Upper lobe of left lung (tissue), 4 donors: ENCODE data around the gene TPP2.

Source experiments
- CTCF ChIP-seq, 6 experiments: fragments of 450-650 bp in 4 of 6; fragments of 200-600 bp in 2 of 6; sonication (generic) in 2 of 6; IDR thresholded peaks; one replicate each; pipeline ENCODE4 v1.5.1; 2016 to 2019; ENCODE audit warnings: antibody characterized with exemption in 6 of 6
- POLR2A ChIP-seq, 4 donors: fragments of 450-650 bp; IDR thresholded peaks; one replicate each; pipeline ENCODE4 v1.5.1; 2016 to 2017; ENCODE audit warnings: antibody characterized with exemption in 4 of 4, mild to moderate bottlenecking in 2 of 4
- POLR2AphosphoS5 ChIP-seq, 2 donors: sonication (generic); formaldehyde crosslinking; IDR thresholded peaks; one replicate each; pipeline ENCODE4 v1.5.1; 2017; ENCODE audit warnings: antibody characterized with exemption in 2 of 2

- TF ChIP-seq POLR2A (IDR thresholded peaks at IDR 0.05): no peak
- TF ChIP-seq POLR2AphosphoS5 (IDR thresholded peaks at IDR 0.05): no peak
- no peak for TF ChIP-seq CTCF (IDR thresholded peaks at IDR 0.05)
Measured at GRCh38 chr13:102697264-102697663, 100.5 kb downstream of the TPP2 start.
